ENCODE data around the gene FFAR2.

FFAR2 gene

GRCh38 chr19:35427187-35427586 is 20.9 kb upstream of the FFAR2 start:
- DNase-seq: no peak

DNA sequence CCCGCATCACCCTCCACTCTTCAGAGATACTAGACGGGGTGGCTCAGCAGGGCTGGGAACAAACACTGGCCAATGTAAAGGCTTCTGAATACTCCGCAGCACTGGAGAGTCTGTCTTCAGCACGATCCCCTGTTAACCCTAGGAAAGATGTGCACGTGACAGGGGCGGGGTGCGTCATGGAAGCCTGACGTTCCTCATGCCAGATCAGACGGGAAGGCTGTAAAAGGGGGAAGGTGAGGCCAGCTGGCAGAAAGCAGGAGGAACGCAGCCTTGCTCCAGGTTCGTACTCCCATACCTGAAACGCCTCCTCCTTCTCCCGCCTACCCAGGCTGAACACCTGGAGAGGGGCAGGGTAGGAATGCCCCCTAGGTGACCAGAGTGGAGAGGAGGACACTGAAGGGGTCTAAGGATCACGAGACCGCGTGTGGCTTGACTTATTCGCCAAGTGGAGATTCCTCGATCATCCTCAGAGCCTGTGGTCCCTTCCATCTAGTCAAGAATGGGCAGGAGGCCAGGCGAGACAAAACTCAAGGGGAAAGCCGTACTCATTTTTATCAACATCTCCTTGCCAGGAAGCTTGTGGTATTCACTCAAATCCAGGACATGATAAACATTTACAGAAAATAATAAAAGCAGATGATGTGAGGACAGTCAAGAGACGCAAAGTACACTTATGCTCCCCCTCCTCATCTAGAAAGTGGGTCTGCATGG is 18.2 kb upstream of the FFAR2 start:
- no peak for DNase-seq

DNA sequence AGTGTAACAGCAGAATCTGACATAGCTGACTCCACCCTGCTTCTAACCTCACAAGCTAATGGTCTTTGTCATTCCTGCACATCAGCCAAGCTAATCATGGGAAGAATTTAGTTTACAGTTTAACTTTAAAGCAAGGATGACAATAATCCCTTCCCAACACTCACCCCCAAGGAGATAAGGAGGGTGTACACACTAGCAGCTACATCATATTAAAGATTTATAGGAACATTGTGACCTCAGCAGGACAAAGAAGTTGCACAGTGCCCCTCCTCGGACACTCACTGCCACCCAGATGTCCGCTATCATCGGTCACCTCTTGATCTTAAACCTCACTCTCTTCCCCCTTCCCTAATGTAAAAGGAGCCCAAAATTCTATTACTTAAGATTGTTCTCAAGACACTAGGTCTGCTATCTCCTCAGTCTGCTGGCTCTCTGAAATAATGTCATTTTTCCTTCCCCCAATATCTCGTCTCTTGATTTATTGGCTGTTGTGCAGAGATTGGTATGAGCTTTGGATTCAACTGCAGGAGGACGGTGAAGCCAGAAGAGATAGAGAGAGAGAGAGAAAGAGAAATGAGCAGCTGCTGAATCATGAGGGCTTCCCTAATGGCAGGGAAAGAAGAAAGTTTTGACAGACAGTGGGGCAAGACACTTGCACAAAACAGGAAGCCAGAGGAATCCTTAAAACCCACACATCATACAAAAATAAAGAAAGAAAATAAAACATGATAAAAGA is 17.5 kb upstream of the FFAR2 start:
- DNase-seq: peak; percentile 11 to 30

DNA sequence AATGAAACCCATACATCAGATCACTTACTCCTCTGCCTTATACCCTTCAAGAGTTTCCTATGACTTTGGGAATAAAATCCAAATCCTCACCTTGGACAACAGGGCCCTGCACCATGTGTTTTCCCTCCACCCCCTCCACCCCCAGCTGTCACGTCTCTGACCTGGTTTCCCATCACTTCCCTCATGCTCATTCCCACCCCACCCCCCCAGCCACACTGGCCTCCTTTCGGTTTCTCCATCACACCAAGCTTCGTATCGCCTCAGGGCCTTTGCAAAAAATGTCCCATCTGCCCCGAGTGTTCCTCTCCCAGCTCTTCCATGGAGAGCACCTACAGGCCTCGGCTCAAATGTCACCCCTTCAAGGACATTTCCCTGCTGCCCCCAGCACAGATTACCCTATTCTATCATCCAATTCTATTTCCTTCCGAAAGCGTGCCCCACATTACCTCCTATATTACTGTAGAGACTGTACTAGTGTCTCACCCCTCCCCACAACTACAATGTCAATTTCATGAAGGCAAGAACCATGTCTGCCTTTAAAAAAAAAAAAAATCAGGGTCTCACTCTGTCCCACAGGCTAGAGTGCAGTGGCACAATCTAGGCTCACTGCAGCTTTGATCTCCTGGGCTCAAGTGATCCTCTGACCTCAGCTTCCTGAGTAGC is 16.8 kb upstream of the FFAR2 start:
- DNase-seq: no peak

- DNase-seq: no peak
These were observed 15.1 kb upstream of the FFAR2 start for GRCh38 chr19:35432911-35433310.

DNA sequence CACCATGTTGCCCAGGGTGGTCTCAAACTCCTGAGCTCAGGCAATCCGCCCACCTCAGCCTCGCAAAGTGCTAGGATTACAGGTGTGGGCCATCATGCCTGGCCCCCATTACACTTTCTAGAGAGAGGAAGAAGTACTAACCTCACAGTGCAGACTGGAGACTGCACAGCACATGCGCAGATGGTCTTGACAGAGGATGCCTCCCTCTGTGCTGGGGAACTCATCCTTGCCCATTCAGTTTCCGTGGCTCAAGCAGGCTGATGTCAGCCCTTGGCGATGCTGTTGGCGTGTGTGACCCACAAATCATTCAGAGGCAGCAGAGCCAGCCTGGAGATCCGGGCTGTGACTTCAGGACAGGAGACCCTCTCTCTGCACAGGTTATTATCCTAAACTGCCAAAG is 14.6 kb upstream of the FFAR2 start:
- no peak for DNase-seq

DNA sequence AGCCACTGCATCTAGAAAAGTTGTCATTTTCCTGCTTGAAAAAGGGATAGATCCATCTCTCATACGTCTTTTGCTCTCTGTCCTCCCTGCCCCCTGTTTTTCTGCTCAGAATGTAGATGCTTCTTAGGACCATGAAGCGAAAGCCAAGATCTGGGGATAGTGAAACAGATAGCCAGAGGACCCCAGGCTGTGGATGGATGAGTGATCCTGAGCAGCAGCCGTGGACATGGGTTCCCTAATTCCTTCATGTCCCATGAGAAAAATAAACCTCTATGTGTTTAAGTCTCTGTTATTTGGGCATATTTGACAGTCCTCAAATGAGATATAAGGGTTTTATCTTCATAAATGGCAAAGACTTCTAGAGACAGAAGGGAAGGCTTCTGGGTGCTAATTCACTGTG is 12.2 kb upstream of the FFAR2 start:
- DNase-seq: no peak

GRCh38 chr19:35436477-35437405 is 11.3 kb upstream of the FFAR2 start:
- peak; percentile 95 for DNase-seq

GRCh38 chr19:35437406-35437951 is 10.6 kb upstream of the FFAR2 start:
- DNase-seq: no peak

- no peak for DNase-seq
These were observed 10.0 kb upstream of the FFAR2 start for GRCh38 chr19:35438096-35438495.

DNA sequence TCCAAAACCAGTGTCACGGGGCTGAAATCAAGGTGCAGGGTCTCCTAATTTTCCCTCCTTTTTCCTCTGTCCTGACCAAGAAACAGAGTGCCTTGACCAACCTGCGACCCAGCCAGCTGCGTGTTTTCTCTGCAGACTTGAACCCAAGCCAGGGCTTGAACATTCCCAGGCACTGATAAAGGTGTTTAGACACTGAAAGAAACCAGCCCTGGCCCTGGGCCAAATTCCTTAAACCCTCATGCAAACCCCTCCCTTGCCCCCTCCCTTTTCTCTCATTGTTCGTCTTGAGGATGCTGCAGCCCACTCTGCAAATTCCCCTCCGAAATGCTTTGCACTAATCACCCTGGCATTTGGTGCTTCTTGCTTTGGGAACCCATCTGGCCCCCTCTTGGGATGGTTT is 9.5 kb upstream of the FFAR2 start:
- DNase-seq: no peak

DNA sequence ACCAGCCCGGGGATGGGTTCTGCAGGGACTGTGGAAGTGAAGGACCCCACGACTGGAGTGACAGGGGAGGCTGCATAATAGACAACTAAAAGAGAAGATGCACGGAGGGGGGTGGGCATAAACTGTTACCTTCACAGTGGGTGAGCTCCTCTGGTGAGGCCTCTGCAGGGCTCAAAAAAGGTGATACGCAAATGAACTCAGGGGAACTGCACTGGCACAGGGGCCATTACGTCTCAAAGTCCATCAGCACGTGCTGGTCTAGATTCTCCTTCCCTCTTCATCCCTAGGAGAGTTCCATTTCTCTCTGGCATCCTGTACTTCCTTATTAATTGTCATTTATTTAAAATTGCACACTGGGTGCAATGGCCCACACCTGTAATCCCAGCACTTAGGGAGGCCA is 8.1 kb upstream of the FFAR2 start:
- no peak for DNase-seq

DNA sequence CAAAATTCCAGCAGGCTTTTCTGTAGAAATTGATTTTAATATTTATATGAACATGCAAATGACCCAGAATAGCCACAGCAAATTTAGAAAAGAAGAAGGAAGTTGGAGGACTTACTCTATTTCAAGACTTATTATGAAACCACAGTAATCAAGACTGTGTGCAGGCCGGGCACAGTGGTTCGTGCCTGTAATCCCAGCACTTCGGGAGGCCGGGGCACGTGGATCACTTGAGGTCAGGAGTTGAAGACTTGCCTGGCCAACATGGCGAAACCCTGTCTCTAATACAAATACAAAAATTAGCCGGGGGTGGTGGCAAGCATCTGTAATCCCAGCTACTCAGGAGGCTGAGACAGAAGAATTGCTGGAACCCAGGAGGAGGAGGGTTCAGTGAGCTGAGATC is 6.0 kb upstream of the FFAR2 start:
- peak; percentile 88 to 92 for DNase-seq

GRCh38 chr19:35444735-35445134 is 3.3 kb upstream of the FFAR2 start:
- no peak for DNase-seq

GRCh38 chr19:35445826-35446593 is 2.0 kb upstream of the FFAR2 start:
- no peak for DNase-seq

- DNase-seq: no peak
These were observed 1.4 kb downstream of the FFAR2 start for GRCh38 chr19:35449359-35450043.

DNA sequence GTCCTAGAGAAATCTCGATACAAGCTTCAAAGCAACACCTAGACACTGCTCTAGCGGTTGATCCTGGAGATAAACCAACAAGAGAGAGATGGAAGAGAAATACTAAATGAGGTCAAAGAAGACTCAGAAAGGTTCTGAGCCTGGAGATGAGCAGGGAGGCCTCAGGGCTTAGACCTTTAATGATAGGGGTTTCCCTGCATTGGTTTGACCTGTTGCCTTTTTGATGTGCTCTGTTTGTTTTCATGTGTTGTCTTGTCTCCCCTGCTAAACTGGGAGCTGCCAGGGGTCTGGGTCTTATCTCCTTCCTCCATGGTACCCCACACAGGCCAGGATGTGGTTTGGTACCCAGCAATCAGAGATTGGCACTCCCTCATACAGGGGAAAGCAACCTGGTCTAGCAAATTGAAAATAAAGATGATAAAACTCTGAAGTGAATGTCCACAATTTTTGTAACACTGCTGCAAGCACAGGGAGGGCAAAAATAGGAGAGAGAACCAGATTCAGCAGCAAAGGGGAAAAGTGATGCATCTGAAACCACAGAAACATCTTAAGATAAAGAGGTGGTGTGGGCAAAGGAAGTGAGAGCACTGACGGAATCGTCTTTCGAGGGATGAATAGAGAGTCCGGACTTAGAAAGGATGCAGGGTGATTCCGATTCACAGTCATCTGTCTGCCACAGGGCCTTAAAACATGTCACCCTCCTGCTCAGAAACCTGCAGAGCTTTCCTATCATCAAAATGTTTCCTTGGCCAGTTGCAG is 3.5 kb downstream of the FFAR2 start:
- no peak for DNase-seq

GRCh38 chr19:35454663-35455062 is 6.6 kb downstream of the FFAR2 start:
- DNase-seq: no peak

- no peak for DNase-seq
These were observed 7.7 kb downstream of the FFAR2 start for GRCh38 chr19:35455616-35456201.

GRCh38 chr19:35457173-35457572 is 9.1 kb downstream of the FFAR2 start:
- DNase-seq: no peak
